Putamen (tissue), 1 donor: Measurements from ENCODE around the gene FIBCD1.

Experiments used
- DNase-seq: peaks from one replicate; pipeline ENCODE4 v3.0.0-alpha.2; 2016; ENCODE audit warnings: low spot score

The FIBCD1 gene

DNA sequence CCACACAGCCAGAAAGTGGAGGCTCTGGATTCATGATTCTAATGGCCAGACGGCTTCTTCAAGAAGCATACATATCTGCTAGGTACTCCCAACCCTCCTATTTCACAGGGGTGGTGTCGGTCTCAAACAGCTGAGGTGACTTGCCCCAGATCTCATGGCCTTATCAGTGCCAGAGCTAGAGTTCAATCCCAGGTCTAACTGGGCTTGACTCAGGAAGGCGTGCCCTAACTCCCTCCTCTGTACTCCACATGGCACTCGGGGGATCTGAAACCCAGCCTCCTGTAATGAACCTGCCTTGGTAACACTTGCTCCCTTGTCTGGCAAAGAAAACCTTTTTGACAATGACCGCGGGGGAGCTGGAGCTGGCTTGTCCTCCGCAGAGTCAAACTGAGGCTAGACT, 44.5 kb downstream of the FIBCD1 start:
- no peak for DNase-seq

GRCh38 chr9:130893341-130894101, 45.5 kb downstream of the FIBCD1 start:
- DNase-seq, result no peak

DNA sequence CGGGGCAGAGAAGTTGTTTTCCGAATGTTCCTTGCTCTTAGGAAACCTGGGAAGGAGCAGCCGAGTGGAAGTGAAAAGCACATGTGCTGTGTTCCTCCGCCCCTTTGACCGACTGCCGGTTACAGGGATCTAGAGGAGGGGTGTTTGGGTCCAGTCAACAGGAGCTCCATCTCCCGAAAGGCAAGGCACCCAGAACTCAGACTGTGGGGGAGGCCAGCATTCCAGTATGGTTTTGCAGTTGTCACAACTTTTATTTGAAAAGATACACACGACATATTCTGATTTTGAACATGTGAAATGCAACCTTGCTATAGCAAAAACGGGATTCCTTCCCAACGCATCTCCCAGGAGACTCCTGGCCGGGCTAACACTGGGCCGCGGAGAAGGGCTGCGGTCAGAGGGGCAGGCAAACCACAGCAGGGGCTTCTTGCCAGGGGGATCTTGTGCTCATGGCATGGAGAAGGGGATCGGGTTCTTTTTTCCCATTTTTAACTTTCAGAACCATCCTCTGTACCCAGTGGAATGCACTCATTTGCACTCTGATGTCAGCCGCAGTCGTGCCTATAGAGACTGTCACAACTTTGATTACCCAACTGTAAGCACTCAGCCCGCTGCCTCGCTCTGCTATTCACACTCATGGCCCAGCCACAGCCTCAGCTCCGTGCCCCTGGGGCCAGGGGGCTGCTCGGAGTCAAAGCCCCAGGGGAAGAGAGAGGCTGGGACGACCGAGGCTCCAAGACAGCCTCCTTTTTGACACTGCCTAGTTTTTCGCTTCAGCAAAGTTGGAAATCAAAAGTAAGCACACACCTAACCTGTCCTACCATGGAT, 46.4 kb downstream of the FIBCD1 start:
- DNase-seq, result no peak

DNA sequence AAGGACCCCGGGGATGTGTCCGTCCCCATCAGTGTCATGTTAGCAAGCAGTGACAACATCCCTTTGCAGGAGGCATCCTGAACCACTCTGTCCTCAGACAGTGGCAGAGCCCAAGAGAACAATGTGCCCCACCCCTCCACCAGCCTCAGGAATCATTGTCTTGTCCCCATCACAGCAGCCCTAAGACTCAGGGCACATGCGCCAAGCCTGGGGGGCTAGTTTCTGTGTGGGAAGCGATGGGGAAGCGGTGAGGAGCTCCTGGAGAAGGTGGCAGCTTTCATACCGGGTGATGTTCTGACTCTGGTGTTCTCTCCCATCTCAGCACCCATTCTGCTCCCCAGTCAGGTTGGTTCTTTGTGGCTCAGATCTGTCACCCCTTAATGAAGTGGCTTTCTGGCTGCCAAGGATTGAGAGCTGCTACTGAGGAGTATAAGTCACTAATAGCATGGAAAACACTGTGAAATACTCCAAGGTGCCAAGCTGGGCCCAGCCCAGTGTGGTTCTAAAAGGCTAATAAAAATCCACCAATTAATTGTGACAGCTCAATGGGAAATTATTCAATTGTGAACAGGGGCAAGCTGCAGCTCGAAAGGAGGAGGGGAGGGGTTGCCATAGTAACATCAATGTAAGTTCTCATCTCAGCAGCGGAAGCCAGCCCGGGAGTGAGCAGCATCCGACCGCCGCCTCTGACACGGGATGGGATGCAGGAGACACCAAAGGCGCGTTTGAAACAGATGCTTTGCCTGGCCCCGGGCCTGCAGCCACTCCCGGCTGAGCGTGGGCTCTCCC, 47.2 kb downstream of the FIBCD1 start:
- DNase-seq, result peak; percentile 47

DNA sequence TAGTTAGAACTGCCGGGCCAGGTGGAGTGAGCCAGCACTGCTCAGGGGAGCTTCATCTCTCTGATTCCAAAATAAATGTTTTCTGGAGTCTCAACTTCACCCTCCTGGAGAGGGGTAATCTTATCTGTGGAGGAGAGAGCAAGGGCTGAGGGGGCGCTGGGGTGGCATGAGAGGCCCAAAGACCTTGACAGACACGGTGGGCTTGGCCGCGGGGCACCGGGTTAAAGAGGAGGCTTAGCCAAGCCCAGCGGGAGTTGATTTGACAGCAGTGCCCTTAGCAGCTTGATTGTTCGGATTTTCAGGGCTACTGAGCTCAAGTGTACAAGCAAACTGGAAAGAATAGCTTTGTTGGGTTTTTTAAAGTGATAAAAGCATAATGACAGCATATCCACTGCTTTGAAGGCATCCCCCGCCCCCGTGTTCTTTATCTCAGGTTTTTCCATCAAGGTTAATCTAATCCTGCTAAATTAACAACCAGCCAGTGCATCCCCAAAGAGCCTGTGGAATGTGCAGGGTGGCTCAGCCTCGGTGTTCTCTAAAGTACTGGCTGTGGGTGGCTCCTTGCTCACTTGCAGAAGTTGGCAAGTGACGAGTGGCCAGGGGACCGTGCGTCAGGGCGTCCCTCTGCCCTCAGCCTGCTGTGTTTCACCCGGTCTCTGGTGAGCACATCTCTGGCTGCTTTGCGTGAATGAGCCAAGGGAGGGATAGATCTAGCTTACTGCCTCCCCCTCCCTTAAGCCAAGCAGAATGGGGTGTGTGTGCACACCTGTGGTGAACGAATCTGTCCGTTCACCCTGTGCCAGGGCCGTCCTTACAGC, 48.0 kb downstream of the FIBCD1 start:
- DNase-seq, result no peak

DNA sequence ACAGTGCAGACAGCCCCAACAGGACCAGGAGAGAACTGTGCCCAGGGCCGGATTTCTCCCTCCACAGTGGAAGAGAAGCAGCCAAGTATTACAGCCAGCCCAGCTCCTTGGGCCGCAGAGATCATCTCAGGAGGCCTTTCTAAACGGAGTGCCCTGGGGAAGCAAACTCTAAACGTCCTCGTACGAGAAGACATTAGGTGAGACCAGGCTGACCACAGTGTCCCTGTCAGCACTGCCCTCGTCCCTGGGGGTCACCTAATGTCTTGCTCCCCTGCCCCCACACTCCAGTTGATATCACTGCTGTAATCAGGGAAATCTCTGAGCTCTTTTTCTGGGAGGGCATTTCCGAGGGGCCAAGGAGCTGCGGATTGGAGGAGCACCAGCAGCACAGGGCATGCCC, 48.9 kb downstream of the FIBCD1 start:
- no peak for DNase-seq

- DNase-seq, result no peak
Observed at GRCh38 chr9:130888146-130888885, 50.7 kb downstream of the FIBCD1 start.

DNA sequence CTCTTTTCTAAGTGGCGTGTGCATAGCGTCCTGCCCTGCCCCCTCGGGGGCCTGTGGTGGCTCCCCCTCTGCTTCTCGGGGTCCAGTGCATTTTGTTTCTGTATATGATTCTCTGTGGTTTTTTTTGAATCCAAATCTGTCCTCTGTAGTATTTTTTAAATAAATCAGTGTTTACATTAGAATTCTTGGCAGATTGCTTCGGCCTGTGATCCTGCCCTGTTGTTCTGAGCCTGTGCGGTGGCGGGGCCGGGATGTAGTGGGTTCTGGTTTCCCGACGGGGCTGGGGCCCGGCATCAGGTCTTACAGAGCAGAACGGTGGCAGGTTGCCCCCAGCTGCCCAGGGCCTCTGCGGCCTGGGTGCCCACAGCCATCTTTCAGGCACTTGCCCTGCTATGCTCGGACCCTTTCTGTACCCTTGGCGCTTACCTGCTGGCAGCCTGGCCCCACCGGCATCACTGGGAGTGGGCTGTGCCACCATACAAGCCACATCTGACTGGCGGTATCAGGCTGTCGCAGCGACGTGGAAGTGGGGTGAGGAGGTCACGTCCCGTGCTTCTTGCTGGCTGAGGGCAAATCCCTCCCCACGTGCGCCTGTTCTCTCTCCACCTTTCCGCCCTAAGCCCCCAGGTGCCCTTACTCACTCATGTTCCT, 51.4 kb downstream of the FIBCD1 start:
- no peak for DNase-seq

- DNase-seq, result no peak
Observed at GRCh38 chr9:130886981-130887380, 52.1 kb downstream of the FIBCD1 start.

- no peak for DNase-seq
Observed at GRCh38 chr9:130885484-130886375, 53.3 kb downstream of the FIBCD1 start.

- peak; percentile 50 for DNase-seq
Observed at GRCh38 chr9:130884542-130885483, 54.2 kb downstream of the FIBCD1 start.

GRCh38 chr9:130884111-130884531, 54.9 kb downstream of the FIBCD1 start:
- no peak for DNase-seq

DNA sequence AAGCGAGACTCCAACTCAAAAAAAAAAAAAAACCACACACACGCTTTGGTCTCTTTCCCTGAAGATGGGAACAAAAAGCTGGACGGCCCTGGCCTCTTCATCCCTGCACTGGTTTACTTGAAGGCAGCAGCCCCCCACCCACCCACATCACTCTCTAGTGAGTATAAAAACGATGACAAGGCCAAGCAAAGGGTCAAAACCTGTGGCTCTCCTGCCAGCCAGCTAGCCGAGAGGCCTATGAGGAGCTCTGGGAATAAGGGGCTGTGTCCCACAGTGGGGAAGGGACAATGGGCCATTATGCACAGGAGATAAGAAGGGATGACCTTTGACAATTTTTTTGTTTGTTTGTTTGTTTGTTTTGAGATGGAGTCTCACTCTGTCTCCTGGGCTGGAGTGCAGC, 55.6 kb downstream of the FIBCD1 start:
- DNase-seq, result no peak

- no peak for DNase-seq
Observed at GRCh38 chr9:130882696-130883225, 56.3 kb downstream of the FIBCD1 start.

DNA sequence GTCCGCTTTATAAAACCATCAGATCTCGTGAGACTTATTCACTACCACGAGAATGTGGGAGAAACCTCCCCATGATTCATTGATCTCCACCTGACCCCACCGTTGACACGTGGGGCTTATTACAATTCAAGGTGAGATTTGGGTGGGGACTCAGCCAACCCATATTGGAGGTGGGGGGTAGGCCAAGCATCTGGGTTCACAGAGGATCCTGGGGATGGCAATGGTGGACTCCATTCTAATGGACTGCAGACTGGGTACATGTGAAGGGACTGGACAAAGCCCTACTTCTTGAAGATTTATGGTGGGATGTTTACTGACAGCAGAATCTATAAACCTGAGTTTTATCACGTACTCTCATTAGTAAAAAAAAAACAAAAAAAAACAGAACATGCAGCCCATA, 57.5 kb downstream of the FIBCD1 start:
- DNase-seq, result no peak

DNA sequence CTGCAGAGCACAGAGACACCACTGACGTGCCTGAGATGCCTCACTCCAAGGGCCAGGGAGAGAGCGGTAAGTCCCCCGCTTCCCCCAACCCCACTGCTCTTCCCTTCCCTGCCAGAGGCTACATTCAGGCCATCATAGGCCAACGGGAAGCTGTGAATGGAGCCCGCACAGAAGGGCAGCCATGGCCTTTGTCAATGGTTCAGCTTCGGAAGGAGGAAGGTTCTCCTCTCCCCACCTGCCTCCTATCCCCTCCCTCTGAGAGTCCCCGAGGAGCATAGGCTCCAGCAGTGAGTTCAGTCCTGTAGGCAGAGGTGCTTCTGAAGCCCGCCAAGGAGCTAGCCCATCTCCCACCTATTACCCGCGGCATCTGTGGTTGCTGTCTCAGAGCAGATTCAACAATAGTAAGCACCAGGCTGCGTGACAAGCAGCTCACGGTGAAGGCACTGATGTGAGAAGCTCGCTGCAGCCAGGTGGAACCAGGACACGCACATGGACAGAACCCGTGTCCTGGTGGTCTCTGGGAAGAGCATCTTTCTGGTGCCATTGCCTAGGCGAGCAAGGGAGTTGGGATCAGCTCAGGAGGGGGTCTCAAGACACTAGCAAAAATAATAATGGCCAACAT, 58.3 kb downstream of the FIBCD1 start:
- DNase-seq, result no peak

DNA sequence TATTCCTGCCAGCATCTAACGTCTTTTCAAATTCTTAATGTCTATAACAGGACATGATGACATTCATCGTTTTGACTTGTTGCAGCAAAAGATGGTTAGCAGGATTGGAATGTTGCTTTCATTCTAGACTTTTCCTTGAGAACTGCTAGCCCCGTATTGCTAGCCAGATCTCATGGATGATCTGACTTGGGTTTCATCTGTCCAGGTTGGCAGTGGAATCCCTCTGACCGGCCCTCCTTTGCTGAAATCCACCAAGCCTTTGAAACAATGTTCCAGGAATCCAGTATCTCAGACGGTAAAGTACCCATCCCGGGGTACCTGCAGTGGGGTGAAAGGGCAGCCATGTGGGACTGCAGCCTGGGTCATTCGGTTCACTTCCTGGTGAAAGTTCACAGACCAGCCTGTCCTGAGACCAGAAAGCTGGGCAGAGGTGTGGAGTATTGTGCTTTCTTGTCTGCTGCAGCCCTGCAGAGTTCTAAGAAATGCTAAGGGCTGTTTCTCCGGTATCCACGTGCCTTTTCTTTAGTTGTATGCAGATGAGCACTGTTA, 59.1 kb downstream of the FIBCD1 start:
- no peak for DNase-seq
